GM12872 (cell line): Measurements from ENCODE around the gene GOLGA8S.

Experiments
- TF ChIP-seq, protein P1 (sequence below): IDR thresholded peaks from 3 replicates; pipeline ENCODE4 v1.5.1; 2011; ENCODE audit warnings: low read depth, mild to moderate bottlenecking, low read length, moderate library complexity; ENCODE audit not compliant: insufficient read depth

GOLGA8S gene

DNA sequence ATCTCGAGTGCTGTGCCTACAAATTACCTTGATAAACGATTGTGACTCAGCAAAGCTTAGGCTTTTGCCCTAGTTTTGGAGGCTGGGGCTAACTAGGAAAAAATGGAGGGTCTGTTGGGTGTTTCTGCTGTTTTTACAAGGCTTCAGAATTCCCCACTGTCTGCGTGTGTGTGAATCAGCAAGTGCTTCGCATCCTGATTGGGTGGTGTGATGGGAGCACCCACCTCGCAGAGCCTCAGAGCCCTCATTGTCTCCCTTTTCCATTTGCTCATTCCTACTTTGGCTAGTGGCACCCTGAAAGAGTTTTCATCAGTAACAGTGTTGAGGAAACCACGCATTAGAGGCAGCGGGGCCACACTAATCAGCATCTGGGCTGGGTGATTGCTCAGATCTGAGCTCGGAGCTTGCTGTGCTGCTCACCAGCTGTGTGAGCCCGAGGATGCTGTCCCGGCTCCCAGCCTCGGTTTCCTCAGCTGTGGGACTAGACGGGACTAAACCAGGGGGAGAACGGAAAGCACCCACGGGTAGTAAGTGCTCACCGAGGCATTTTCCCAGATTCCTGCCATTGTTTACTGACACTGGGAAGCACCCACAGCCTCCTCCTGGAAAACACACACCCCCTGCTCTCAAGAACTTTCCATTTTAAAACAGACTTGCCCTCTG is 40.6 kb downstream of the GOLGA8S start:
- TF ChIP-seq, protein P1, sequence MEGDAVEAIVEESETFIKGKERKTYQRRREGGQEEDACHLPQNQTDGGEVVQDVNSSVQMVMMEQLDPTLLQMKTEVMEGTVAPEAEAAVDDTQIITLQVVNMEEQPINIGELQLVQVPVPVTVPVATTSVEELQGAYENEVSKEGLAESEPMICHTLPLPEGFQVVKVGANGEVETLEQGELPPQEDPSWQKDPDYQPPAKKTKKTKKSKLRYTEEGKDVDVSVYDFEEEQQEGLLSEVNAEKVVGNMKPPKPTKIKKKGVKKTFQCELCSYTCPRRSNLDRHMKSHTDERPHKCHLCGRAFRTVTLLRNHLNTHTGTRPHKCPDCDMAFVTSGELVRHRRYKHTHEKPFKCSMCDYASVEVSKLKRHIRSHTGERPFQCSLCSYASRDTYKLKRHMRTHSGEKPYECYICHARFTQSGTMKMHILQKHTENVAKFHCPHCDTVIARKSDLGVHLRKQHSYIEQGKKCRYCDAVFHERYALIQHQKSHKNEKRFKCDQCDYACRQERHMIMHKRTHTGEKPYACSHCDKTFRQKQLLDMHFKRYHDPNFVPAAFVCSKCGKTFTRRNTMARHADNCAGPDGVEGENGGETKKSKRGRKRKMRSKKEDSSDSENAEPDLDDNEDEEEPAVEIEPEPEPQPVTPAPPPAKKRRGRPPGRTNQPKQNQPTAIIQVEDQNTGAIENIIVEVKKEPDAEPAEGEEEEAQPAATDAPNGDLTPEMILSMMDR: no peak

DNA sequence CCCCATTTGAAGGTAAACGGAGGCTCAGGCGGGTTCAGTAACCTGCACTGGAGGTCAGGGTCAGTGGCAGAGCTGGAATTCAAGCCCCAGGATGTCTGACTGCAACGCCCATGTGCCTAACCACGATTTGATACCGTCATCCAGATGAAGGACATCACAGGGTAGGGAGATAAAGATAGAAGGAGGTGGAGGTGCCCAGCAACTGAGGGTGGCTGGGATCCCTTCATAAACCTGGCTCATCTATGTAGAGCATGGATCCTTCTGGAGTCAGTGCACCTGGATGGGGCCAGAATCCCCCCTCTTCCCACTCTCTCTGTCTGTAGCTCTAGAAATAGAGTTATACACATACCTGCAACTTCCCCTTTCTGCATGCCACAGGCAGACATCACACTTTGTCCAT is 41.3 kb downstream of the GOLGA8S start:
- TF ChIP-seq, protein P1: no peak

DNA sequence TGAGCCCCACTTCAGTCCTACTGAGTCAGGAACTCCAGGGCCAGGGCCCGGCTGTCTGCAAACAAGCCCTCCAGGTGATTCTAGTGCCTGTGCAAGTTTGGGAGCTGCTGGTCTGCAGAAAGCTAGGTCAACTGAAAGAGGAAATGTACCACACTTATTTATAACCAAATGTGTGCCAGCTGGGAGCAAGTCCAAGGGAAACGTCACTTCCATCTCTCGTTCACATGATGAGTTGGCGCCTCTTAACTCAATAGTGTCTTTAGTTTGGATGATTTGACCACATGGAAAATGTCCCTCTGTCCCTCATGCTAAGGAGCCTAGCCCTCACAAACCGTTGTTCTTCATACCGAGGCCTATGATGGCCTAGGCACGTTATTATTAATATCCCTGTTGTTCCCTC is 43.2 kb downstream of the GOLGA8S start:
- TF ChIP-seq, protein P1: no peak

DNA sequence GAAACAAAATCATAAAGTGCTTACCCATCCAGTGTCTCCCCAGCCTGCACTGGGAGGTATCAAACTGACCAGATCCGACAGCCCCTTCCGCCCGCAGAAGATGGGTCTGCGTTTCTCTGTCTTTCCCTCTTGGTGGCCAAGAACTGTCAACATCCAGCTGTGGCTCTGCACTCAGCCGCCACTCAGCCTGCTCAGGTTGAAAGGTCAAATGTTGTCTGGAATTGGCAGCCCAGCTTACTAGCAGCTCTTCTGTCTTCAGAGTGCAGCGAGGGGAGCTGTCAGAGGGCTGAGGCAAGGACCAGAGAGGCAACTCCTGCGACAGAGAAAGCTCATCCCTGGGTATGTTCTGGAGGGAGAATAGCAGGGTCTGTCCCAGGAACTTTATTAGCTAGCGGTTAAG is 47.1 kb downstream of the GOLGA8S start:
- TF ChIP-seq, protein P1: no peak

DNA sequence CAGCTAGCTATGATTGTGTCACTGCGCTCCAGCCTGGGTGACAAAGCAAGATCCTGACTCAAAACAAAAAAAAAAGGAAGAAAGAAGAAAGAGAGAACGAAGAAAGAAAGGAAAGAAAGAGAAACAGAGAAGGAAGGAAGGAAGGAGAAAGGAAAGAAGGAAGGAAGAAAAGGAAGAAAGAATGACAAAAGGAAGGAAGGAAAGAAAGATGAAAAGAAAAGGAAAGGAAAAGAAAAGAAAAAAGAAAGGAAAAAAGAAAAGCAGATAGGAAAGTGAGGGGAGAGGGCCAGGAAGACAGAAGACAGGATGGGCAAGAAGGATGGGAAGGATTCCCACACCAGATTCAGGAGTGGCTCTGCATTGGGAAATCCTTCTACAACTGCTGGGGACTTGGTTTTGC is 47.6 kb downstream of the GOLGA8S start:
- TF ChIP-seq, protein P1: no peak

DNA sequence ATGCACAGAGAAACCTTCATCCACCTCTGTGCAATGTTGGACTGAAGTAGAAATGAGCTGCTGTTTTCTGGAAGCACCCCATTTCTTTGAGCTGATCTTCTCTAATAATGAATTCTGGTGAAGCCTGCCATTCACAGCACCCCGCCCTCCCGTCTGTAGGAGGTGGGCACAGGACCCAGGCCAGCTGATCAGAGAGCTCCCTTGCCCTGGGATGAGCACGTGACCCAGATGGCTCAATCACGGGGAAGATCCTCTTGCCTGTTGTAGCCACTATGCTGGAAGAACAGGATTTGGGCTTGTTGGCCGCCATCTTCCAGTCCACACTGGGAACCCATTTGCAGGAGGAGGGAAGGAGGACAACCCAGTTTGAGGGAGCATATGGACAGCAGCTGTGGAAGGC is 48.0 kb downstream of the GOLGA8S start:
- TF ChIP-seq, protein P1: no peak

DNA sequence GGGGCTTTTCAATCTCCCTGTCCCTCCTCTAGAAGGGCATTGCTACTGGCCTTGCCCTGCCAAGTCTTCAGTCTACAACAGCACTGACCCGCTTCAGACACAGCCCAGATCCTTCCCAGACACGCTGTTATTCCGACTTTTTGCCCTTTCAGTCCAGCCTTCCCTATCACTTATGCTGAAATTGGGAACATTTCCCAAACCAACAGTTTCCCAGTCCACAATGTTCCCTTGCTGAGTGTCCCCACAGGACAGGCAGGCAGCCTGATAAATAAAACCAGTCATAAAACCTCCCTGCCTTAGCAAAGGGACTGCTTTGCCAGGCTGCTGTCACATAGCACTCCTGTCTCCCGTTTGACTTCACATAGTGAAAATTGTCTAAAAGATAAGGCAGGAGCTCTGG is 49.0 kb downstream of the GOLGA8S start:
- TF ChIP-seq, protein P1: no peak
